LNCAP (cell line): ENCODE measurements around the gene ARPP19.
A peak's percentile ranks its signal among the peaks of the same experiment; 100 is the strongest.

Experiments
- TF ChIP-seq, protein P1 (sequence below): fragments of 450-650 bp; IDR thresholded peaks from 2 replicates; pipeline ENCODE4 v1.5.1; 2017; ENCODE audit warnings: mild to moderate bottlenecking

ARPP19 gene, protein sequence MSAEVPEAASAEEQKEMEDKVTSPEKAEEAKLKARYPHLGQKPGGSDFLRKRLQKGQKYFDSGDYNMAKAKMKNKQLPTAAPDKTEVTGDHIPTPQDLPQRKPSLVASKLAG

DNA sequence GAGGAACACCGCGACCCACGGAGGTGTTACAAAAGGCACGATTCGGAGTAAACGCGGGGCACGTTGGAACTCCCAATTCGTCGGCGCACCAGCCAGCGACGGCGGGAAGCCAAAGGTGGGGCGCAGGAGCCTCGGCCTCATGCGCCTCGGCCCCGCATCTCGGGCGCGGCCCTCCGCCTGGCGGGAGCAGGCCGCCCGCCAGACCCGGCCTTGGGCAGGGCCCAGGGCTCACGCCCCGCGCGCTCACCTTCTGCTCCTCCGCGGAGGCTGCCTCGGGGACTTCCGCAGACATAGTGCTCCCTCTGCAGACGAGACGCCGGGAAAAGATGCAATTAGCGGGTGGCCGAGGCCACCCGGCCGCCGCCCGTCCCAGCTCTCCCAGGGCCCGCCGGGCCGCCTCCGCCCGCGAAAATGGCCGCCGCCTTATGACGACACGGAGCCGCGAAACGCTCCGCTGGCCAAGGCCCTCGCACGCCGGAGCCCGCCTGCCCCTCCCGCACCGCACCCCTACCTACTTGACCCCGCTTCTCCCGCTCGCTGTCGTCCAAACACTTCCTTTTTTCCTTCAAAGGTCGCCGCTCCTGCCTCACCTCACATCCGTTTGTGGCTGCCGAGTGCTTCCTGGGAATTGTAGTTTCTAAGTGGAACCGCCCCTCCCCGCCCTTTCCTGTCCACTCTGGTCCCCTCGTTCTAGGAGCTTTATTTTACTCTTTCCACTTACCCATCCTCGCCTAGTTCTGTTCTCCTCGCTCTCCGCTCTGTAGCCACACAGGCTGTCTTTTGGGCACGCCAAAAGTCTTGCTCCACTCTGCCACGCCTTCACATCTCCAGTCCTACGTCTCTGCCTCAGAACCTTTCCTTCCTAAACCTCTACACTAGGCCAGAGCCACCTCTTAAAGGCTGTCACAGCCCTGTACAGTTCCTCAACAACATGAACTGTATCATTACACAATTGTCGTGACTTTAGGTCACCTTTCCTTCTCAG is at the start of gene ARPP19:
Gene ARPP19 (minus strand): TSS at position 430 of the 985 bp plus-strand sequence. CDS start 138 bp downstream, at position 292.
- TF ChIP-seq, protein P1, sequence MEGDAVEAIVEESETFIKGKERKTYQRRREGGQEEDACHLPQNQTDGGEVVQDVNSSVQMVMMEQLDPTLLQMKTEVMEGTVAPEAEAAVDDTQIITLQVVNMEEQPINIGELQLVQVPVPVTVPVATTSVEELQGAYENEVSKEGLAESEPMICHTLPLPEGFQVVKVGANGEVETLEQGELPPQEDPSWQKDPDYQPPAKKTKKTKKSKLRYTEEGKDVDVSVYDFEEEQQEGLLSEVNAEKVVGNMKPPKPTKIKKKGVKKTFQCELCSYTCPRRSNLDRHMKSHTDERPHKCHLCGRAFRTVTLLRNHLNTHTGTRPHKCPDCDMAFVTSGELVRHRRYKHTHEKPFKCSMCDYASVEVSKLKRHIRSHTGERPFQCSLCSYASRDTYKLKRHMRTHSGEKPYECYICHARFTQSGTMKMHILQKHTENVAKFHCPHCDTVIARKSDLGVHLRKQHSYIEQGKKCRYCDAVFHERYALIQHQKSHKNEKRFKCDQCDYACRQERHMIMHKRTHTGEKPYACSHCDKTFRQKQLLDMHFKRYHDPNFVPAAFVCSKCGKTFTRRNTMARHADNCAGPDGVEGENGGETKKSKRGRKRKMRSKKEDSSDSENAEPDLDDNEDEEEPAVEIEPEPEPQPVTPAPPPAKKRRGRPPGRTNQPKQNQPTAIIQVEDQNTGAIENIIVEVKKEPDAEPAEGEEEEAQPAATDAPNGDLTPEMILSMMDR: peak; percentile 22; the same call in 1 of the 2 replicates

DNA sequence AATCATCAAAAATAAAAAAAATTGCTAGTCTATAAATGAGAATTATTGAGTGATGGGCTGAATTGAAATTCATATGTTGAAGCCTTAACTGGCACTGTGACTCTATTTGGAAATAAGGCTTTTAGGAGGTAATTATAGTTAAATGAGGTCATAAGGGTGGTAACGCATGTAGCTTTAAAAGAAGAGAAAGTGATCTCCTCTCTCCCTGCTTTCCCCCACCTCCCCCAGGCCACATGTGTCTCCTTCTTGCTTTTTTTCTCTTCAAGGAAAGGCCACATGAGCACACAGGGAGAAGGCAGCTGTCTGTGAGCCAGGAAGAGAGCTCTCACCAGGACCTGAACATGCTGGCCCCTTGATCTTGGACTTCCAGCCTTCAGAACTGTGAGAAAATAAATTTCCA is 48.2 kb upstream of the ARPP19 start:
- TF ChIP-seq, protein P1: no peak

DNA sequence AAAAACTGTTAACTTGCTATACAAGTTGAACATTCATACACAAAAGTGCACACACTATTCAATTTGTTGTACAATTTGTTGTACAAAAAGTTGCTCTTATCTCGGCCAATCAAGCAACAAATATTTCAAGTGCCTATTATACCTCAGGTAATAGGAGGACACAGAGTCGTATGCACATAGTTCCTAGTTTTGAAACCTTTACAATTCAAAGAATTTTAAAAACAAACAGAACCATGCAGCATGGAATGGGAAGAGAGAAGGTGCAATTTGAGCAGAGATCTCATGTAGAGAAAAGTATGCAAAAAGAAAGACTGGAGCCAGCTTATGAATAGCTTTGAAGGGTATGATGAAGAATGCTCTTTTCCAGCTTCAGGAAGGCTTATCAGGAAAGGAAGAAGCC is 46.5 kb upstream of the ARPP19 start:
- TF ChIP-seq, protein P1: no peak

DNA sequence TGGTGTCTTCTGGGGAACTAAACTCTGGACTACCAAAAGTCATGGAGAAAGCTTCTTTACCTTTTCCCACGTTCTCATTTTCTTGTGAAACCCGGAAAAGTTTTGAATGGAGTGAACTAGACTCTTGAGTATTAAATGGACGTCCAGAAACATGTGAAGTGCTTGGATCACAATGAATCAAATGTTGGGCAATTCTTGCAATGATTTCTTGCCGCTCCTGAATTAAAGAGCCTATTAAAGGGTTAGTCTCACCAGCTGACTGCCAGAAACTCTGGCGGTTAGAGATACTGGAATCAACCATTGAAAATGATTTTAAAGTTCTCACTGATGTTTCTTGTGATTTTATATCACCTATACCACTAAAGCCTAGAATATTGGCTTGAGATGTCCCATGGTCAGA is 40.8 kb upstream of the ARPP19 start:
- TF ChIP-seq, protein P1: no peak

DNA sequence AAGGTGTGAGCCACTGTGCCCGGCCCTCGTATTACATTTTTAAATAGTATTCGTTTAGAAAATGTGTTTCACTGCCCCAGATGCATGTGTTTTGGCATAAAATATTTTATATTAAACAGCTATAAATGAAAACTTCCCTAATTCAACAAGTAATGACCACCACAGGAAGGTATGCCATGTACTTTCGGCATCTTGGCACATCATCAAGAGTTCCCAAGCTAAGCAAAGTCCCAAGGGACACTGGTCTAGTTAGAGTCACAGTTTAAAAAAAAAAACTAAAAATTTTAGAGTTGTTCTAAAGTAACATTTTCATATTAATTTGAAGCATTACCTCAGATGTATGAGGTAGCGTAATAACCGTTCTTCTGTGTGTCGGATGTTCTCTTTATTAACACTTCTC is 15.6 kb upstream of the ARPP19 start:
- TF ChIP-seq, protein P1: no peak

DNA sequence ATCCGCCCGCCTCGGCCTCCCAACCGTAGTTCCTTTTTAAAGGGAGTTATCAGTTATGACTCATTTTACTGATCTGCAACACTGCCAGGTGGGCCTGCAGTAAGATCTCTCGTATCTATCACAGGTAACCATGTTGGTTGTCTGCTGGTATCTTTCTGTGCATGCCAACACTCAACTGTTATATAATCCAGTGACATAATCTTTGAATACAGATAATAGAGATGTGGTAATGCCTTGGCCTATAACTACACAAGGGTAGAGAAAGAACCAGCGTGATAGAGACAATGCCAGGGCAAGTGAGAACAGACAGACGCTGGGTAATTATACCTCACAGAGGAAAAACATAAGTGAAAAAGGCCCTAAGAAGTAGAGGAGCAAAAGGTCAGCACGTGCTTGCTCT is 11.0 kb upstream of the ARPP19 start:
- TF ChIP-seq, protein P1: no peak

DNA sequence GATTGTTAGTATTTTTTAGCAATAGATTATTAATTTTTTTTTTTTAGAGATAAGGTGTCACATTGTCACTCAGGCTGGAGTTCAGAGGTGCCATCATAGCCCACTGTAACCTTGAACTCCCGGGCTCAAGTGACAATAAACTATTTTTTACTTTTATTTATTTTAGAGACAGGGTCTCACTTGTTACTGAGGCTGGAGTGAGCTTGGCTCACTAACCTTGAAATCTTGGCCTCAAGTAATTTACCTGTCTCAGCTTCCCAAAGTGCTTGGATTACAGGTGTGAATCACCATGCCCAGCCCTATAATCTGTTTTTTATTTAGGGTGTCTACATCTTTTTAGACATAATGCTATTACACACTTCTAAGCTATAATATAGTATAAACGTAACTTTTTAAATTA is 7.9 kb upstream of the ARPP19 start:
- TF ChIP-seq, protein P1: no peak
